HG03575 (cell line): ENCODE data around the gene S100A12.

Experiments used
- ATAC-seq: cut with Tn5 transposase; IDR thresholded peaks from one replicate; pipeline ENCODE4 v1.9.1; 2021; ENCODE audit not compliant: unreplicated experiment, insufficient number of reproducible peaks, low FRiP score; ENCODE audit errors: extremely low read depth

S100A12 gene

DNA sequence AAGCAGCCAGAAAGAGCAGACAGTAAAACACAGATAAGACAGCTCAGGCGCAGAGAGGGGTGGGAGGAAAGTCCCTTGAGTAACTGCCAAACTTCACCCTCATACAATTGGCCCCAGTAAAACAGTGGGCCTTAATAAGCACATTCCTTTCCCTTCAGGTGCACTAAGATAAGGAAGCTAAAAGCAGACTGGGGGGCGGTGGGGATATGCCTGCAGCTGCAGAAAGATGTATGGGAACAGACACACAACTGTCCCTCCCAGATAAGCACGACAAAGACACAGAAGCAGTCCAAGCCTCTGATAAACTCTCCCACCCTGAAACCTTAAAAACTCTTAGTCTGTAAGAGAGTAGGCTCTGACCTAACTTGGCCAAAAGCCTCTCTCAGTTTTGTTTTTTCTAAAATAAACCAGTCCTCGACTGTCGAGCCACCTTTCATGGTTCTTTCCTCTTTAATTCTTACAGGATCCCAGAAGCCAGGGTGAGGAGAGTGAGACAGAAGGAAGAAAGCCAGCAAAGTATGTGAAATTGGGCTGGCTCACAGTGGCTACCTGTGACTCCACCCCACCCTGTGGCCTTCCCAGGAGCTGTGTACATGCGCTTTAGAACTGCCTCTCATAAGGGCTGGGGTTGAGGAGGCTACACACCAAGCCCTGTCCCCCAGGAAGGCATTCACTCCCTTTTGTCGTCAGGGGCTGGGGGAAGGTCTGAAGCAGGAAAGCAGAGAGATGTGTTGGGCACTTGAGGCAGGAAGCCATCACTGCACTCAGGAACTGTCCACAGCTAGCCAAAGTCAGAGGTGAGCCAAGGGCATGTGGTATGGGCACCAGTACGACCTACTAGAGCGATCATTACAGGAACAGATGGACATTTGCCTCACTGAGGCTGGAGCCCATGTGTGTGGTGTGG, 31.4 kb downstream of the S100A12 start:
- no peak for ATAC-seq

DNA sequence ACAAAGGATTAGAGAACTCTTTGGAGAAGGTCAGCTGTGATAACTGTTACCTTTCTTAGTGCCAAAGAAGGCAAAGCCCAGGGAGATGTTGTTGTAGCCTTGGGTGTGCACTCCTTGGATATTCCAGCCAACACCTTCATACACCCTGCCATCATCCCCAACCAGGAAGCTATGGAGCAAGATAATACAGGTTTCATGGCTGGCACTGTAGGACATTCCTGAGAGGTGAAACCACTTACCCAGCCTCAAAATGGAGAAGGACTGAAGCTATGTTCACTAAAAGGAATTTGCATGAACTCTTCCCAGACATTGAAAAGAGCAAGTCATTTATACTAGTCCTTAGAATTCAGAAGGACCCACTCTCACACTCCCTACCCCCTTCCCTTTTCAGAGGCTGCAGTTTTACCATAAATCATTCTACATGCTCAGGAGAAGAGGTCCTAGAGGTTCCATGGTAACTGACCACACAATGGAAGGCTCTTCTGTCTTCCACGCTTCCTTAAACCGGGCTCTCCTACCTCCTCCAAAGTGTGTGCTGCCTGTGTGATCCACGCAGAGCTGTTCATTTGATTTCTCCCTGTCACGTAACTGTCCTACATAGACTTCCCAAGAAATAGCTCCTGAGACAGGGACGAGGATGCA, 32.3 kb downstream of the S100A12 start:
- no peak for ATAC-seq

DNA sequence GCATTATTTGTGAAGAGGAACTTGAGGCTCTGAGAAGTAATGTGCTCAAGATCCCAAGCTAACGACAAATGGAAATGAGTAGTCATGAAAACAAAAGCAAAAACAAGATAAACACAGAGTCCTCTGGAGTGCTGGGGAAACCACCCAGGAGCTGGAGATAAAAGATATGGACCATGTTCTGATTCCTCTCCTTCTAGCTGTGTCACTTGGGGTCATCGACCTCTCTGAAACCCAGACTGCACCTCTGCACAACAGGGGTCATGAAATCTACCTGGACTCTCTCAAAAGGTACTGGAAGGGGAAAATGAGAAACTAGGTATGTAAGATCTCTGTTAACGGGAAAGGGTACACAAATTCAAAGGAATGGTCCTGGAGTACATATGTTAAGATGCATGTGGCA, 33.2 kb downstream of the S100A12 start:
- ATAC-seq, result no peak

DNA sequence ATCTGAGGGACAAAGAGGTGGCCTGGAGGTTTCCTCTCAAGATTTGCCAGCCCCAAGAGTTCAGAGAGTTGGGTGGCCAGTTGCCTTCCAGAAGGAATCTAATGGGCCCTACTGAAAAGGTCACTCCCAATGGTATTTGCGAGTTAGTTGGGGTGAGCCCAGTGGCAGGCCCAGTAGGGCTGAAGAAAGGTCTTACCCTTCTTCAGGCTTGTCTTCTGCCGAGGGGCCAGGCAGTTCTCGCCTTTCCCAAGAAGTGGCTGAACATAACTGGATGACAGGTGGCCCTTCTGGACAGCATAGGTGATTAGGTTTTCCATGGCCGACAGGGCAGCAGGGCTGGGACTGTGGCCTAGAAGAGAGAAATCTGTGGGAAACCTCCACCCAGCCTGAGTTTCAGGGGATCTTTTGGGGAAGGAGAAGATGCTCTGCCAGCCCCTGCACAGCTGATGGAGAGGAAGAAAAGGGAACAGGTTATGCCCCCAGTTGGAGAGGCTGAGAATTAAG, 33.9 kb downstream of the S100A12 start:
- ATAC-seq, result no peak

DNA sequence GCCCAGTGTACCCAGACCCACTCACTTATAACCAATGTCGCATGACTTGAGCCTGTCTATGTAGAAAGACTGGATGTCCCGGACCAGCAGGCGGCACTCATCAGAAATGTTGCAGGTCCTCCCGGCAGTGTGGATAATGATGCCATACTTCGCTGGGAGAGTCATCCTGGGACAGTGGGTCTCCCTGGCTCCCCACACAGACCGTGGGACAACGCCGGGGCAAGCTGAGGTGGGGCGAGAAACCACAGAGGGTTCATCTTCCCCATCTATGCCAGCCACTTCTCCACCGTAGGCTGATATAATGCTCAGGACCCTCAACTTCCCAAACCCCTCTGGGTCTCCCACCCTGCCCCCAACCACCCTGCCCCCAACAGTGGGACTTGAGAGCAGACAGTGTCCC, 35.1 kb downstream of the S100A12 start:
- ATAC-seq, result no peak

DNA sequence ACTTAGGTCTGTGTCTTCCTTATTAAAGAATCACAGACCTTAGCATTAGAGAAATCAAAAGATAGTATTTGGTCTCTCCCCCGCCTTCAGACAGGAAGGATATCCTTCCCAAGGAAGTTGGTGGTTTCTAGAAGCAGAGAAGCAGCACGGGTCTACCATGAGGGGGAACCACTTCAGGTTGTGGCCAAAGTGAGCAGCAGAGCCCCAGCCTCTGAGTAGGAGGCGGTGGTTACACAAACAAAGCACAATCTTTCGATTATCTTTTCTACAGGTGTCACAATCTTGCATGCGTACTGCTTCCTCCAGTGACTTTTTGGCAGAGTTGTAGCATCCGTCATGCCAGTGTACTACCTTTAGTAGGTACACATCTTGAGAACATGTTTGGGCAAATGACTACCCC, 35.6 kb downstream of the S100A12 start:
- ATAC-seq, result no peak

DNA sequence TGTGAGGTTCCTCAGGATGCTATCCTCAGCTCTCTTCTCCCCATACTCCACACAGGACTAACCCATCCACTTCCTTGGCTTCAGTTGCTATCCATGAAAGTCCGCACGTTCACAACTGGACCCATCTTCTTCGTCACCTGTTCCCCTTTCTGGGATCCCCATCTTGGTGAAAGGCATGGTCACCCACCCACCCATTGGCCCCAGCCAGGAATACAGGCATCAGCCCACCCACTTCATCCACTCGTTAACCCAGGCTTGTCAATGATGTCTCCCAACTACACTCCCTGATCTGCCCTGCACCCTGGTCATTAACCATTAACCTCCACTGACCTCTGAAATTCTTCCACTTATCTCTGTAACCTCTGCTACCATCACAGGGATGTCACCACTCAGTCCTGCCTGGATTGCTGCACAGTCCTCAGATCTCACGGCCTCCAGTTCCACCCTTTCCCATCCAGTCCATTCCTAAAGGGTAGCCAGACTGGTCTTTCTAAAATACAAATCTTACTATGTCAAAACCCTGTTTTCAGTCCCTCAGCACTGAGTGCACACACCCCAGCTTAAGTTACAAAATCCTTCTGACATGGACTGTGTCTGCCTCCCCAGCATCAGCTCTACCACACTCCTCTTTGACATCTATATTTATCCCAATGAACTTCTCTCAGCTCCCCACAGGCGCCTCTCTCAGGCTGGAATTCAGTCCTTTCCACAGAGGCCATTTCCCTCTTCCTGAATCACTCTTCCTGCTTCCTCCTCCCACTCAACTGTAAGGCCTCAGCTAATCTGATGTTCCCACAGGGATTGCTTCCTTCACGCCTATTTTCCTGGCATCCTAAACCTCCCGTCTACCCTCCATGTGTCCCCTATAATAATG, 37.2 kb downstream of the S100A12 start:
- no peak for ATAC-seq

DNA sequence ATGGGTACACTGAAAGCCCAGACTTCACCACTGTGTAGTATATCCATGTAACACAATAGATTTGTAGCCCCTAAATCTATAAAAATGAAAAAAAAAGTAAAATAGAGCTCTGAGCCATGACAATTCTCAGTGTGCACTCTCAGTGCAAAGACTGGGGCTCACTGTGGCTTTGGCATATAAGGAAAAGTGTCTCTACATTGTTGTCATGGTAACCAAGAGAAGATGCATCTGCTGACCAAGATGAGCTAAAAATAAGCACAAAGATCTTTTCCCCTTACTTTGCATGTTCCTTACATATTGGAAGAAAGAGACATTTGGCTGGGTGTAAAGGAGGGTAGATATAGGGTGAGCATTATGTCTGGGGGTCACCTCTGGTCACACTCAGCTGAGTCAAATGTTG, 38.8 kb downstream of the S100A12 start:
- ATAC-seq, result no peak

DNA sequence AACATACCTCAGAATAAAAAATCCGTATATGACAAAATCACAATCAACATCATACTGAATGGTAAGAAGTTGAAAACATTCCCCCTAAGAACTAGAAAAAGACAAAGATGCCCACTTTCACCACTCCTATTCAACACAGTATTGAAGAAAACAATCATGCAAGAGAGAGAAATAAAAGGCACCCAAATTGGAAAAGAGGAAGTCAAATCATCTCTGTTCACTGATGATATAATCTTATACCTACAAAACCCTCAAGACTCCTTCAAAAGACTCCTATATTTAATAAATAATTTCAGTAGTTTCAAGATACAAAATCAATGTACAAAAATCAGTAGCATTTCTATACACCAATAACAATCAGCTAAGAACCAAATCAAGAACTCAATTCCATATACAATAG, 41.5 kb downstream of the S100A12 start:
- ATAC-seq, result no peak

DNA sequence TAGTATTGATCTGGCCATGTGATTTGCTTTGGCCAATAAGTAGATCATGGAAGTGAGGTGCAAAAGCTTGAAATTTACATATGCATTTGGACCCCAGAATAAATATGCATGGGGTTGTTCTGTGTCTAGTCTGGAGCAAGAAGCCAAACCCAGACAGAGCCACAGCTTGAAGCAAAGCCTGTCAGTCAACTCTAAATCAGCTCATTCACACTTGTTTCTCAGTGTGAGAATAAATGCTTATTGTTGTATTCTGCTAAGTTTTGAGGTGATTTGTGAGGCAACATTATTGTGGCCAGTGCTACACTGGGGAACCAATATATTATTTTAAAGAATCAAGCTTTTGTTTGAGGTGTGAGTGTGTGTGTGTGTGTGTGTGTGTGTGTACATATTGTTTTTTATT, 50.5 kb downstream of the S100A12 start:
- no peak for ATAC-seq
